Adrenal gland (tissue), 12 donors: ENCODE data around the gene UHRF2. TPM values are rescaled to one million over a fixed set of nuclear protein-coding genes. Genes with fewer than 3 reads are reported as not detected.

Source experiments
- DNase-seq, 7 donors: peaks; one replicate each; pipeline ENCODE4 v3.0.0-alpha.2; 2019 to 2020
- H3K27ac ChIP-seq, 5 donors: fragments of 200-600 bp; sonication (generic) in 4 of 5; 1 replicate in 3 of 5; 2 replicates in 2 of 5; pipeline versions ENCODE4 v1.5.1 to v1.8.0; 2016 to 2020; ENCODE audit warnings: mild to moderate bottlenecking in 1 of 5
- H3K27me3 ChIP-seq: fragments of 200-600 bp; 2 replicates; pipeline ENCODE4 v1.8.0; 2021
- H3K36me3 ChIP-seq, 2 donors: fragments of 200-600 bp; replicated peaks in 1 of 2; 1 replicate in 1 of 2; 2 replicates in 1 of 2; pipeline versions ENCODE4 v1.5.1 to v1.8.0; 2018 to 2022
- H3K4me1 ChIP-seq, 2 donors: fragments of 200-600 bp; replicated peaks in 1 of 2; 1 replicate in 1 of 2; 2 replicates in 1 of 2; pipeline versions ENCODE4 v1.5.1 to v1.8.0; 2018 to 2021
- H3K4me3 ChIP-seq, 4 donors: fragments of 200-600 bp; sonication (generic) in 3 of 4; one replicate each; pipeline ENCODE4 v1.5.1; 2016 to 2018
- H3K9me3 ChIP-seq, 3 donors: fragments of 200-600 bp; sonication (generic) in 1 of 3; replicated peaks in 1 of 3; 1 replicate in 2 of 3; 2 replicates in 1 of 3; pipeline versions ENCODE4 v1.5.1 to v1.8.0; 2016 to 2021
- POLR2A ChIP-seq, 2 donors: fragments of 450-650 bp; IDR thresholded peaks; one replicate each; pipeline ENCODE4 v1.6.1; 2017; ENCODE audit warnings: antibody characterized with exemption in 2 of 2, mild to moderate bottlenecking in 2 of 2, moderate library complexity in 1 of 2
- WGBS, 4 donors: extraction: QIAGEN DNeasy Blood & Tissue Kit in 2 of 4; methylation state at CpG; one replicate each; pipeline versions ENCODE4 v1.1.5 to v1.1.7; 2013 to 2017; 5-methylcytosine and 5-hydroxymethylcytosine counted together
- intact Hi-C, 2 donors: fragments of 100-400 bp; cut with DNase I; formaldehyde crosslinking; loops; one replicate each; pipeline versions ENCODE4 v1.14.1 to v1.15.0; 2022 to 2023
- polyA plus RNA-seq, 3 donors: library from polyadenylated mRNA; stranded (reverse); fragments of 200-250 nt in 2 of 3; fragments of 350-450 nt in 1 of 3; fragmentation: Illumina TruSeq in 1 of 3; extraction: RNeasy Lipid Tissue Mini Kit (QIAGEN cat#74804) in 1 of 3; gene quantifications; one replicate each; pipeline ENCODE4 v1.2.3, GENCODE V29; 2013 to 2014
- total RNA-seq, 9 donors: library from RNA; depleted of rRNA in 4 of 9; stranded (reverse); fragments of >200 nt in 4 of 9; fragments of 120-200 nt in 1 of 9; fragmentation: NEBNext Ultra II Directional in 1 of 9; extraction: Animal tissue kit (Norgen Biotek cat#: 25700) in 1 of 9; gene quantifications; one replicate each; pipeline versions ENCODE4 v1.1.0 to v1.2.4, GENCODE V29; 2013 to 2023
- TF ChIP-seq, protein P1 (sequence below), 6 experiments: fragments of 450-650 bp in 4 of 6; fragments of 200-600 bp in 2 of 6; sonication (generic) in 1 of 6; IDR thresholded peaks; 1 replicate in 5 of 6; 2 replicates in 1 of 6; pipeline versions ENCODE4 v1.5.1 to v1.8.0; 2016 to 2021; ENCODE audit warnings: antibody characterized with exemption in 6 of 6, mild to moderate bottlenecking in 2 of 6, moderate library complexity in 1 of 6
- donor health status: healthy with polysubstance abuse.
- donor health status: Bipolar disorder and iron deficiency.
- donor health status: DM: yes; HTN: yes; CAD: no.
- donor health status: DM: no; HTN: no; CAD: no.
- donor health status: DM: no; HTN: no; CAD: no.
- donor health status: DM: yes; HTN: yes; CAD: no.

Gene UHRF2
- total and polyA plus RNA-seq, 12 donors = 16.1 to 49.8 (median 26.4) TPM

GRCh38 chr9:6488395-6488794, 75.4 kb downstream of the UHRF2 start:
- Histone ChIP-seq H3K4me1 (no peaks in the 10 kb centered on the region), H3K27me3 (no peaks in the 10 kb centered on the region), H3K4me3 (no peak overlapping the region), H3K27ac (no peak overlapping the region), H3K9me3 (no peaks in the 10 kb centered on the region), H3K36me3 (peaks cover 0 to 25% of the 10 kb centered on the region in 2 donors)
- no peak for DNase-seq
- TF ChIP-seq, protein P1, sequence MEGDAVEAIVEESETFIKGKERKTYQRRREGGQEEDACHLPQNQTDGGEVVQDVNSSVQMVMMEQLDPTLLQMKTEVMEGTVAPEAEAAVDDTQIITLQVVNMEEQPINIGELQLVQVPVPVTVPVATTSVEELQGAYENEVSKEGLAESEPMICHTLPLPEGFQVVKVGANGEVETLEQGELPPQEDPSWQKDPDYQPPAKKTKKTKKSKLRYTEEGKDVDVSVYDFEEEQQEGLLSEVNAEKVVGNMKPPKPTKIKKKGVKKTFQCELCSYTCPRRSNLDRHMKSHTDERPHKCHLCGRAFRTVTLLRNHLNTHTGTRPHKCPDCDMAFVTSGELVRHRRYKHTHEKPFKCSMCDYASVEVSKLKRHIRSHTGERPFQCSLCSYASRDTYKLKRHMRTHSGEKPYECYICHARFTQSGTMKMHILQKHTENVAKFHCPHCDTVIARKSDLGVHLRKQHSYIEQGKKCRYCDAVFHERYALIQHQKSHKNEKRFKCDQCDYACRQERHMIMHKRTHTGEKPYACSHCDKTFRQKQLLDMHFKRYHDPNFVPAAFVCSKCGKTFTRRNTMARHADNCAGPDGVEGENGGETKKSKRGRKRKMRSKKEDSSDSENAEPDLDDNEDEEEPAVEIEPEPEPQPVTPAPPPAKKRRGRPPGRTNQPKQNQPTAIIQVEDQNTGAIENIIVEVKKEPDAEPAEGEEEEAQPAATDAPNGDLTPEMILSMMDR (IDR thresholded peaks at IDR 0.05) = no peak
- TF ChIP-seq POLR2A (IDR thresholded peaks at IDR 0.05) = no peak
- 93 to 97% (median 94%) methylated on average over 7 of the region's 7 CpGs for WGBS, 4 donors
- intact Hi-C loops = no loop called here

GRCh38 chr9:6489099-6489498, 76.1 kb downstream of the UHRF2 start:
- TF ChIP-seq, protein P1 (IDR thresholded peaks at IDR 0.05) = no peak
- no peak for TF ChIP-seq POLR2A (IDR thresholded peaks at IDR 0.05)
- H3K4me3 ChIP-seq = no peak overlapping the region
- no peak overlapping the region for H3K27ac ChIP-seq
- no peaks in the 10 kb centered on the region for H3K27me3 ChIP-seq
- WGBS, 4 donors = 94 to 98% (median 96%) methylated on average over 1 of the region's 1 CpG
- no peaks in the 10 kb centered on the region for H3K4me1 ChIP-seq
- H3K36me3 ChIP-seq = peaks cover 0 to 20% of the 10 kb centered on the region in 2 donors
- H3K9me3 ChIP-seq = no peaks in the 10 kb centered on the region
- DNase-seq = no peak
- intact Hi-C loops = no loop called here

- 97 to 100% (median 99%) methylated on average over 2 of the region's 2 CpGs for WGBS, 4 donors
- Histone ChIP-seq H3K36me3 (peaks cover 0 to 12% of the 10 kb centered on the region in 2 donors), H3K4me1 (no peaks in the 10 kb centered on the region), H3K4me3 (no peak overlapping the region), H3K27me3 (no peaks in the 10 kb centered on the region), H3K9me3 (no peaks in the 10 kb centered on the region), H3K27ac (no peak overlapping the region)
- intact Hi-C loops = loop anchor here in 1 of 2 donors (10.0 kb wide), 1 partner anchor 76 kb away; the partner anchor contains the start of gene UHRF2
- TF ChIP-seq POLR2A (IDR thresholded peaks at IDR 0.05) = no peak
- TF ChIP-seq, protein P1 (IDR thresholded peaks at IDR 0.05) = no peak
- no peak for DNase-seq
These were observed 77.9 kb downstream of the UHRF2 start for GRCh38 chr9:6490863-6491262.

- no peak overlapping the region for H3K27ac ChIP-seq
- intact Hi-C loops = loop anchor here in 1 of 2 donors (10.0 kb wide), 1 partner anchor 81 kb away; the partner anchor contains the start of gene UHRF2
- H3K4me1 ChIP-seq = no peaks in the 10 kb centered on the region
- 94 to 100% (median 96%) methylated on average over 1 of the region's 1 CpG for WGBS, 4 donors
- TF ChIP-seq, protein P1 (IDR thresholded peaks at IDR 0.05) = no peak
- TF ChIP-seq POLR2A (IDR thresholded peaks at IDR 0.05) = no peak
- peaks cover 0 to 29% of the 10 kb centered on the region in 2 donors for H3K36me3 ChIP-seq
- no peaks in the 10 kb centered on the region for H3K27me3 ChIP-seq
- H3K9me3 ChIP-seq = no peaks in the 10 kb centered on the region
- H3K4me3 ChIP-seq = no peak overlapping the region
- DNase-seq = no peak
These were observed 82.5 kb downstream of the UHRF2 start for GRCh38 chr9:6495466-6495865.
